GM19035 (cell line): ENCODE data around the gene KPNB1.

ENCODE experiments used
- ATAC-seq: cut with Tn5 transposase; IDR thresholded peaks from one replicate; pipeline ENCODE4 v1.9.1; 2021; ENCODE audit not compliant: unreplicated experiment

Gene KPNB1

GRCh38 chr17:47696717-47697642, 47.3 kb downstream of the KPNB1 start:
- no peak for ATAC-seq

- no peak for ATAC-seq
Measured at GRCh38 chr17:47697906-47698711, 48.4 kb downstream of the KPNB1 start.

DNA sequence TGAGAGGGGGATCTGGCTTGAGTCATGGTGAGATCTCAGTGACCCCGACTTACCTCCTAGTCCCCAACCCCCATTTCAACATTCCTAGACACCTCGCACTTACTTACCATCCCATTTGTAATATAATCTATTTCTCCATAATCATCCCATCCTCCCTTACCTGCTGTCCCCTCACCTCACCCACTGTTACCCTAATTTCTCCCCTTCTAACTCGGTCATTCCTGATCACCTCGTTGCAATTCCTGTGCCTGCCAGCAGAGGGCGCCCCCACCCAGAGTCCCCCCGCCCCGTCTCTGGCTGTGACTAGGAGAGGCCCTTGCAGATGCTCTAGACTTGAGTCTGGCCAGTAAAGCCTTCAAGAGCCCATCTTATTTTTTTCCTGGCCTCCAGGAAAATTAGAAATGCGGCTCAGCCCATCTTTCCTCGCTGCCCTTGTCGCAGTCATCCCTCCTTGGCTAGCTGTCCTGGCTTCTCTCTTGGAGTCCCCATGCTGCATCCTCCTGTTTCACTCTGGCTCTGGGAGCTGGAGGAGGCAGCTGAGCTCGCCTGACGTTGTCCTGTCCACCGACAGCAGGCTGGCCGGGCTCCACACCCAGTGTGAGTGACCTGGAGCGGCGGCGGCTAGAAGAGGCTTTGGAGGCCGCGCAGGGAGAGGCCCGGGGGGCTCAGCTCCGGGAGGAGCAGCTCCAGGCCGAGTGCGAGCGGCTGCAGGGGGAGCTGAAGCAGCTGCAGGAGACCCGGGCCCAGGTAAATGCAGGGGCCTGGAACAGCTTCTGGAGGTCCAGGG, 49.2 kb downstream of the KPNB1 start:
- no peak for ATAC-seq

DNA sequence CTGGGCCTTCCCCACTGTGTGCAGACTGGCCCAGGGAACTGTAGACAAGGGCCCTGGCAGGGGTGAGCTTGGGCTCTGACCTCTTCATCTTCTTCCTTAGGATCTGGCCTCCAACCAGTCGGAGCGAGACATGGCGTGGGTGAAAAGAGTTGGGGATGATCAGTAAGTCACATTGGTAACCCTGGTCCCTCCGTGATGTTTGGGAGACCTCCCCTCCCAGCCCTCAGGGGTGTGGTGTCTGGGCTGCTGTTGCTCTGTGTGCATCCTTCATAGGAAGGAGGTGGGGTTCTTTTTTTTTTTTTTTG, 49.8 kb downstream of the KPNB1 start:
- ATAC-seq = no peak

GRCh38 chr17:47700471-47701449, 51.0 kb downstream of the KPNB1 start:
- no peak for ATAC-seq

DNA sequence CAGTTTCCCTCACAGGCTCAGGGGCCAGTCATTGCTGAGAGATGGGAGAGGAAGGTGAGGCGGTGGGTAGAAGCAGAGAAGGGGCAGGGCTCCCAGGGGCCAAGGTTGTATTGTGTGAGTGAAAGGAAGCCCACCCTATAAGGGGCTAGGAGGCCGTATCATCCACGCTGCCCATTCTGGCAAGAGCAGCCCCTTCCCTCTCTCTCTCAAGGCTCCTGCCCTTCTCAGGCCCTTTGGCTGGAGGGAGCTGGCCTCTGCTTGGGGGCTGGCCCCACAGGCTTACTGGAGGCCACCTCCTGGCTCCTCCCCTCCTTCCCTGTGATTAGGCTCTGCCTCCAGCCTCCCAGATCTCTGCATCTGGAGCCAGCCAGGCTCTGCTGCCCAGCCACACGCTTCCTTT, 51.9 kb downstream of the KPNB1 start:
- no peak for ATAC-seq

DNA sequence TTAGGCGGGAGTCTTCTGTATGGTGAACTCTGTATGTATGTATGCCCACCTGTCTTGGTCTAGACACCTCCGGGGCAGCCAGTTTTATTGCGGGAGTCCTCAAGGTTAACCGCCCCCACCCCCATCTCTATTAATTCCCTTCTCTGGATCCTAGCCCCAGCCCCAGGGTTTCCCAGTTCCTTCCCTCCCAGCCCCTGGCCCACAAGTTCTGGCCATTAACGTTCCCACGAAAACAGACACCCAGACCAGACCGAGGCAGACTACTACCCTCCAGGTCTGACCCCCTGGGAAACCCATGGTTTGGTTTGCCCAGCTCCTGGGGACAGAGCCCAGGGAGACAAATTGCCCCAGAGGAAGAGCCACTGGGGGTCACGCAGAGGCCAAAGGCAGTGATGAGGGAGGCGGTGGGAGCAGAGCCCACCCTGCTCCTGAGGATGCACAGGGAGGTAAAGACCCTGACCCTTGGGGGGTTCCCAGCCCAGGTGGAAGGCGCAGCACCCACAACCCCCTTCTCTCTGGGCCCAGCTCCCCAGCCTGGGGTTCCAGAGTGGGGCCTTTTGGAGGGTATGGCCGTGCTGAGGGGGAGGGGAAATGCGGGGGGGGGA, 52.8 kb downstream of the KPNB1 start:
- ATAC-seq = no peak

- no peak for ATAC-seq
Measured at GRCh38 chr17:47703191-47703591, 53.5 kb downstream of the KPNB1 start.

GRCh38 chr17:47703671-47704070, 54.0 kb downstream of the KPNB1 start:
- ATAC-seq = no peak

GRCh38 chr17:47704116-47704515, 54.4 kb downstream of the KPNB1 start:
- no peak for ATAC-seq

- ATAC-seq = no peak
Measured at GRCh38 chr17:47704736-47705135, 55.0 kb downstream of the KPNB1 start.

DNA sequence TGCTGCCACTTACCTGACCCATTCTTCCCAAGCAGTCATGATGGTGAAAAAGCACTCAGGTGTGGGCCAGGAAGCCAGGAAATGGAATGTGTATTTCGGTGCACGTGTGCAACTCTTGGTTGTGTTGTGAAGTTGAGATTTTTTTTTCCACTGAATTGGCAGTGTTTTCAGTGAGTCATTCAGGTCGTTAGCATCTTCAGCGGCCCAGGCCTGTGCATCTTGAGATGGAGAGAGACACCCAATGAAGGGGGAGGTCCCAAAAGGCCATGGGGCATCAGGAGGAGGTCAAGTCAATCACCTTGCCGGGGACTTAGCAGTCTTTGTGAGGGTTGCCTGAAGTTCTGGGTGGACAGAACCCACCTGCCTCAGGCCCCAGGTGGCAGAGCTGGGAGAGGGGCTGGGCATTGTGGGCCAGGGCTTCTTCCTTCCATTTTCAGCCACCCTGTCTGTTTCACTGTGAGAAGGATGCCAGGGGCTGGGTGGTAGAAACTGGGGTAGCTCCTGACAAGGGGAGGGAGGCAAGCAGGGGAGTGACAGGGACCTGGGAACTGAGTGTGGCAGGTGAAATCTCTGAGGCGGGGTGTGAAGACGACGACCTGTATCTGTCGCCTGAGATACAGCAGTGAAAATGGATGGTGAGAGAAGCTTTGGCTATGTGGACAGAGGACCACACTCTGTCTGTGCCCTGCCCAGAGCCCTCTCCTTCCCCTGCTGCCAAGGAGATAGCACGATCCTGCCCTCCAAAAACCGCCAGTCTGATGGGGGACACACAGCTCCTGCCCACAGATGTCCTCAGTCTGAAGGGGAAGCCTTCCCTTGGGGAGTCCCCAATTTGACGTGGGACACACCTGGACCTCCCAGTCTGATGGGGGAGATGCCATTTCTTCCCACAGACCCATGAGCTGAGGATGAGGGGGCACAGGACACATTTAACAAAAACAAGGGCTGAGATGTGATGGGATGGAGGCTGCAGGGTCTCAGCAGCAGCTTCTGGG, 56.1 kb downstream of the KPNB1 start:
- ATAC-seq = no peak

- no peak for ATAC-seq
Measured at GRCh38 chr17:47707056-47707804, 57.5 kb downstream of the KPNB1 start.

DNA sequence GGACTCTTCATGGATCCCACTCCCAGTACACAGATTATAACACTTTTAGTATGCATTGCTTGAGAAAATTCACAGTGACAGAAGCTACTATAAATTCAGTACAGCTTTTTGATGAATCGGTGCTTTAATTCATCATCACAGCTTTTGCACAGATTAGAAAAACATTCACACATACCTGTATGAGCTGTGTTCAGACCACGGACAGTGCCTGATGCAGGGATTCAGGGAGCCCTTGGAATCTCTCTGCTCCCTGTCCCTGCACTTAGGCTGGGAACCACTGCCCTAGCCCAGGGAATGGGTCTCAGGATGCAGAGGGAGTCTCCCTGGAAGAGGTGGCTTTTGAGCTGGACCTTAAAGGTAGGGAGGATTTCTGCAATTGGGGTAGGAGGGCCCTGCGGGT, 58.2 kb downstream of the KPNB1 start:
- ATAC-seq = no peak

- ATAC-seq = no peak
Measured at GRCh38 chr17:47708312-47708863, 58.7 kb downstream of the KPNB1 start.

DNA sequence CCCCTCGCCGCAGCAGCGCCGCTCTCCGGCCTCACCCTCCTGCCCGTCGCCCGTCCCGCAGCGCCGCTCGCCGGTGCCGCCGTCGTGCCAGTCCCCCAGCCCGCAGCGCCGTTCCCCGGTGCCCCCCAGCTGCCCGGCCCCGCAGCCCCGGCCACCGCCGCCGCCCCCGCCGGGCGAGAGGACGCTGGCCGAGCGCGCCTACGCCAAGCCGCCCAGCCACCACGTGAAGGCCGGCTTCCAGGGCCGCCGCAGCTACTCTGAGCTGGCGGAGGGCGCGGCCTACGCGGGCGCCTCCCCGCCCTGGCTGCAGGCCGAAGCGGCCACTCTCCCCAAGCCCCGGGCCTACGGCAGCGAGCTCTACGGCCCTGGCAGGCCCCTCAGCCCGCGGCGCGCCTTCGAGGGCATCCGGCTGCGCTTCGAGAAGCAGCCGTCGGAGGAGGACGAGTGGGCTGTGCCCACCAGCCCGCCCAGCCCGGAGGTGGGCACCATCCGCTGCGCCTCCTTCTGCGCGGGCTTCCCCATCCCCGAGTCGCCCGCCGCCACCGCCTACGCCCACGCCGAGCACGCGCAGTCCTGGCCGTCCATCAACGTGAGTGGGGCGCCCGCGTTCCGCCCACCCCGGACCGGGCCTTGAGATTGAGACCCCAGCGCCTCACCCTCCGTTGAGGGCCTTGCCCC, 59.3 kb downstream of the KPNB1 start:
- ATAC-seq = no peak

DNA sequence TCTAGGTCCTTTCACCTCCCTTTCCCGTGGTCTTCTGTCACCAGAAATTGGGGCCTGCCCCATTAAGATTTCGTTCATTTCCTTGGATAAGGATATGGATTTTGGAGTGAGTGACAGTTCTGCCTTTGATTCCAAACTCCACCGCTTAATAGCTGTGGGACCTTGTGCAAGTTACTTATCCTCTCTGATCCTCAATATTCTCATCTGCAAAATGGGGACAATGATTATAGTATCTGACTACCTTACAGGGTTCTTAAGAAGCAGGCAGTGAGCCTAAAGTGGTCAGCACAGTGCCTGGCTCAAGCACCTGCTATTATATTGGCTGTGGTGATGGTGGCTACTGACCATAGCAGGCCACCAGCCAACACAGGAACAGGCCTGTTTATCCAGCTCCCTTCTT, 59.9 kb downstream of the KPNB1 start:
- no peak for ATAC-seq
